Left ventricle myocardium inferior (tissue), 1 donor: ENCODE measurements around the gene NDUFS2. TPM values are rescaled to one million over a fixed set of nuclear protein-coding genes. Genes with fewer than 3 reads are reported as not detected.

ENCODE experiments used
- DNase-seq: peaks from one replicate; pipeline ENCODE4 v3.0.0-alpha.2; 2020
- H3K27ac ChIP-seq: fragments of 200-600 bp; replicated peaks from 2 replicates; pipeline ENCODE4 v1.8.0; 2021
- H3K27me3 ChIP-seq: fragments of 200-600 bp; 2 replicates; pipeline ENCODE4 v1.8.0; 2021; ENCODE audit warnings: low read depth
- H3K36me3 ChIP-seq: fragments of 200-600 bp; 2 replicates; pipeline ENCODE4 v1.8.0; 2021
- H3K4me1 ChIP-seq: fragments of 200-600 bp; 2 replicates; pipeline ENCODE4 v1.8.0; 2021
- H3K4me3 ChIP-seq: fragments of 200-600 bp; 2 replicates; pipeline ENCODE4 v1.8.0; 2021; ENCODE audit warnings: mild to moderate bottlenecking, moderate library complexity
- H3K9me3 ChIP-seq: fragments of 200-600 bp; replicated peaks from 2 replicates; pipeline ENCODE4 v1.8.0; 2021
- CTCF ChIP-seq: fragments of 200-600 bp; IDR thresholded peaks from 2 replicates; pipeline ENCODE4 v1.8.0; 2021; ENCODE audit warnings: antibody characterized with exemption, mild to moderate bottlenecking, borderline replicate concordance
- intact Hi-C: fragments of 100-400 bp; cut with micrococcal nuclease; formaldehyde crosslinking; loops from one replicate; pipeline ENCODE4 v1.11.0; 2022
- microRNA-seq: library from miRNA; unstranded; fragments of <30 nt; microRNA quantifications from one replicate; pipeline ENCODE4 v1.2.0, GENCODE V29; 2020
- total RNA-seq: library from RNA; stranded (reverse); fragmentation: NEBNext Ultra II Directional; extraction: Animal tissue kit (Norgen Biotek cat#: 25700); gene quantifications from one replicate; pipeline ENCODE4 v1.2.1, GENCODE V29; 2021
- donor health status: DM: no; HTN: yes; CAD: no; lungs with severe emphysema.

NDUFS2 gene
- total RNA-seq, 1 donor from 2014 or later = 302 TPM

GRCh38 chr1:161261261-161262235 is 59.4 kb downstream of the NDUFS2 start:
- no peak for DNase-seq
- Histone ChIP-seq H3K27me3 (peaks cover 61% of the 10 kb centered on the region), H3K4me3 (no peak overlapping the region), H3K36me3 (peaks cover 6% of the 10 kb centered on the region), H3K9me3 (peaks cover 14% of the 10 kb centered on the region), H3K27ac (no peak overlapping the region), H3K4me1 (peaks cover 15% of the 10 kb centered on the region)
- no peak for TF ChIP-seq CTCF
- intact Hi-C loops = no loop called here

Small RNAs within 50 kb of the gene (microRNA-seq; reads per million reads assigned to microRNA genes)
- 3.4 reads per million, percentile 5 among the genes with 10 or more reads in this experiment for gene MIR5187

Other genes with a start within 250 kb of the NDUFS2 start
- 0.19 TPM for gene ITLN2, start 247.6 kb upstream of the NDUFS2 start, total RNA-seq
- 8.3 TPM for gene F11R, start 181.2 kb upstream of the NDUFS2 start, total RNA-seq
- 13.4 TPM for gene TSTD1, start 163.4 kb upstream of the NDUFS2 start, total RNA-seq
- 31.7 TPM for gene USF1, start 156.4 kb upstream of the NDUFS2 start, total RNA-seq
- 2.4 TPM for gene ARHGAP30, start 132.5 kb upstream of the NDUFS2 start, total RNA-seq
- not detected for gene NECTIN4, start 112.8 kb upstream of the NDUFS2 start, total RNA-seq
- gene KLHDC9, start 104.0 kb upstream of the NDUFS2 start, total RNA-seq = 9.1 TPM
- 62.5 TPM for gene PFDN2, start 84.3 kb upstream of the NDUFS2 start, total RNA-seq
- 31.9 TPM for gene NIT1, start 84.3 kb upstream of the NDUFS2 start, total RNA-seq
- 25.2 TPM for gene DEDD, start 69.7 kb upstream of the NDUFS2 start, total RNA-seq
- 76.4 TPM for gene UFC1, start 48.4 kb upstream of the NDUFS2 start, total RNA-seq
- 20.0 TPM for gene USP21, start 42.9 kb upstream of the NDUFS2 start, total RNA-seq
- gene PPOX, start 35.9 kb upstream of the NDUFS2 start, total RNA-seq = 15.2 TPM
- 23.2 TPM for gene B4GALT3, start 24.9 kb upstream of the NDUFS2 start, total RNA-seq
- gene ADAMTS4, start 3.3 kb upstream of the NDUFS2 start, total RNA-seq = 14.1 TPM
- gene FCER1G, start 12.9 kb downstream of the NDUFS2 start, total RNA-seq = 22.0 TPM
- not detected for gene APOA2, start 21.3 kb downstream of the NDUFS2 start, total RNA-seq
- 39.3 TPM for gene TOMM40L, start 23.7 kb downstream of the NDUFS2 start, total RNA-seq
- gene NR1I3, start 35.8 kb downstream of the NDUFS2 start, total RNA-seq = not detected
- gene PCP4L1, start 56.4 kb downstream of the NDUFS2 start, total RNA-seq = not detected
- 3.5 TPM for gene MPZ, start 107.6 kb downstream of the NDUFS2 start, total RNA-seq
- gene SDHC, start 112.0 kb downstream of the NDUFS2 start, total RNA-seq = 393 TPM
- gene CFAP126, start 165.5 kb downstream of the NDUFS2 start, total RNA-seq = not detected